NCI-H526 (cell line): ENCODE measurements around the gene KCNT2.
"Not testable (repeated sequence)": the region's sequence is repeated elsewhere in the genome, so short reads cannot be mapped to it uniquely, and the experiment has no call there.

ENCODE experiments used
- DNase-seq, 2 experiments: peaks; one replicate each; lab custom pipeline; 2025; lab: John Stamatoyannopoulos, UW

KCNT2 gene

DNA sequence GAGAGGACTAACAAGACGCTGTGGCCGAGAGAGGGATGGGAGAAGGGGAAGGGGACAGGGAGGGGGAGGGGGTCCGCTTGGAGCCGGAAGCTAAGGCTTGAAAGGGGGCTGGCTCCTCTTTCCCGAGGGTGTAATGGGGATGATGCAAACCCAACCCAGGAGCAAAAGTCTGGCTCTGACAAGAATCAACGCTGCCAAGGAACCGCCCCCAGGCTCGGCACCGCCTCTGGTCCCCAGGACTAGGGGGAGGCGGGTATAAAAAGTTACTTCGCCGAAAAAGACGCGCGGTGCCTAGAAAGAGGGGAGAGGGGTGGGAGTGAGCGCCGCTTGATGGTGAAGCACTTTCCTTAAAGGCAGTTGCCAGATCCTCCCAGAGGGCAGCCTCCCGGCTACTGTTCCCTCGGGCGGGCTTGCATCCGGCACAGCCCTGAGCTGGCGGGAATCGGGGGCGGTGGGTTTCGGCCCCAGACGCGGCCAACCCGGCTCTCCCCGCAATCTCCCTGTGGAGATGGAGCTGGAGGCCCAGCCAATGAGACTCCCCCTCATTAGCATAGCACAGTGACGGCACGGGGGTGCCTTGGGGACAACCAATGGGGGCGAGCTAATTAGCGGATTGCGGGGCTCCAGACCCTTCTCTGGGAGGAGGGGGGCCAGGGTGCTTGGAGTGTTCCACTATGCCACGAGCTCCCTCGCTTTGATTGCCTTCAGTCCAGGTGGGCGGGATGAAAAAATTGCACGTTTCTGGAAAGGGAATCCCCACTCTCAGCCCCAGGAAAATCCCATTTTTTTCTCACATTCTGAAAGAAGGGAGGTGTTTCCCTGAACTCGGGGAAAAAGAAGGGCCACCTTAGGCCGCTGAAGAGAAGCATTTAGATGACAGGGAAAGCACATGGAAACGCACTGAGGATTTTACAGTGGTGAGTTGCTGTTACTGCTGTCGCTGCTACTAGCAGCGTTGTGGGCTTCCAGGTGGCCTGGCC is at the start of gene KCNT2:
KCNT2 (minus strand) TSS at position 51 of the 980 bp plus-strand sequence. CDS start 131 bp downstream, outside the sequence.
- DNase-seq, result no peak

DNA sequence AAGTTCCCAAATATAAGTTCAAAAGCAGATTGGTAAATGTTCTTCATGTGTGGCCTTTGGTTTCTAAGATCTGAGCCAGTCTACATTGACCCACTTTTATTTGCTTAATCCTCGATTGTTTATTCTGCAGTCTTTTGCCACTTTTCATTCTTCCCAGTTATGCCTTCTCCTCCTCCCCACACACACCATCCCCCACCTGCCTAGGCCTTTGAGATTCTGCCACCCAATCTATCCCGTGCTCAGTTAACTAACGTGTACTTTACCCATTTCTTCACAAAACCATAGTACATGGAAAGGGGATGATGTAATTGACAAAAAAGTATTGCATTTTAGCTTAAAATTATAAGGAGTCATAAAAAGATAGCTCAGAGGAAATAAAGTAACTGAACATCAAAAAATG is 47.3 kb upstream of the KCNT2 start:
- no peak for DNase-seq

DNA sequence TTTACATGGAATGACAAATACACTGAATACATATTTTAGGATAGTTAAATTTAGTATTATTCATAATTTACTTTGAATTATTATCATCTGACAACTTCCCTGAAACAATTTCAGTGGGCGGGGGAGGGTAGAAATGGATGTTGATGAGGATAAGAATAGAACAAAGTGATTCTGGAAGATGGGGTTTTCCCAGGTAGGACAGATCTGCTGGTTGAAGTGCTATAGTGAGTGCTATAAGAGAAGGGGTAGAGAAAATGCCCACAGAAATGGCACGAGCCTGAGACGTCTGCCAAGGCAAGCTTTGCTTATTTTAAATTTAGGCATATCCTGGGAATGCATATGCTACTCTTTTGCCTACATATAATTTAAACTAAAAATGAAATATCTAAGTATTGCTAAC is 46.8 kb upstream of the KCNT2 start:
- DNase-seq, result no peak

DNA sequence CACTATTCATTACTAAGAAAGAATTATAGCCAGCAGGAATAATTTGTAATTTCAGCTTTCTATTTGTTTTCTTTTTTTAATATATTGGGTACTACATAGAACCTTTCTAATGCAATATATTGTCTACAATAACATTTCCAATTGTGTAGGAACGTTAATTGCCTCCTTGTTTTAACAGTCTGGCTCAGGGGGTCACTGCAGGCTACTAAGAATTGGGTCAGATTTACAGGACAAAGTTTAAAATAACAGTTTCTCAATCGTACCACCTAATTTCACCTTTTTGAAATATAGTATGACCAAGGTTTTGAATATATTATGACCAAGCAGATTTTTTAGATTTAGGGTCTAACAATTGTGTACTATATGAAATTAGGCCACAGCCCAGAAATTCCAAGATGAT is 46.0 kb upstream of the KCNT2 start:
- DNase-seq, result no peak

DNA sequence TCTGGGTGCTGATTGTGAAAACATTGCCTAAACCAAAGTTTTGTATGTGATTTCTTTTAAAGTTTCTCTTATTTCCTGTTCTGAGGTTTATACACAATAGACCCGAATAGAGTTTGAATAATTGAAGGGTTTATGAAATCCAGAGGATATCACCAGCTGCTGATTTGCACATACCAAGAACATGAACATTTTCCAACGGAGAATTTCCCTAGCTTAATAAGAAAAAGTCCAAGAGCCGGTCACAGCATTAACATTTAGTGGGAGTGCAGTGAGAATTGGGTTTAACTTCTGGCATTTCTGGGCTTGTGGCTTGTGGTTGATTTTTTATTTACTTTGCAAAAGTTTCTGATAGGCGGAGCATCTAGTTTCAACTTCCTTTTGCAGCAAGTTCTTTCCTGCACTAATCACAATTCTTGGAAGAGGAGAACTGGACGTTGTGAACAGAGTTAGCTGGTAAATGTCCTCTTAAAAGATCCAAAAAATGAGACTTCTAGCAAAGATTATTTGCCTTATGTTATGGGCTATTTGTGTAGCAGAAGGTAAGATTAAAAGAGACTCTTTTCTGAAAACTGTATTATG is 43.5 kb upstream of the KCNT2 start, which contains the start of gene CFH:
CFH (plus strand) TSS at position 407 of the 579 bp plus-strand sequence; CDS start at position 482, 75 bp downstream.
- DNase-seq, result no peak

DNA sequence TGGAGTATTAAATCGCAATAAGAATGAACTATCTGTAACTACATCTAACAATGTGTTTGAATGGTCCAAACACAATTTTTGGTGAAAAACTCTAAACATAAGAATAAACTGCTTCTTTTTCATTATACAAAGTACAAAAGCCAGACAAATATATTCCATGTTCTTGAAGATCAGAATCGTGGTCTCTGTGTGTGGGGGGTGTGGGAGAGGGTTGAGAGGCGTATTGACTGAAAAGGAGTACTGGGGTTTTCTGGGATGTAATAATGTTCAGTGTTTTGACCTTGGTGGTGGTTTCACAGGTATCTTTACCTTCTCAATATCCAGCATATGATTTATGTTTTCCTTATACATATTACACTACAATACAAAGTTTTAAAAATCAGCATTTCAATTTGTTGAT is 42.8 kb upstream of the KCNT2 start:
- no peak for DNase-seq

DNA sequence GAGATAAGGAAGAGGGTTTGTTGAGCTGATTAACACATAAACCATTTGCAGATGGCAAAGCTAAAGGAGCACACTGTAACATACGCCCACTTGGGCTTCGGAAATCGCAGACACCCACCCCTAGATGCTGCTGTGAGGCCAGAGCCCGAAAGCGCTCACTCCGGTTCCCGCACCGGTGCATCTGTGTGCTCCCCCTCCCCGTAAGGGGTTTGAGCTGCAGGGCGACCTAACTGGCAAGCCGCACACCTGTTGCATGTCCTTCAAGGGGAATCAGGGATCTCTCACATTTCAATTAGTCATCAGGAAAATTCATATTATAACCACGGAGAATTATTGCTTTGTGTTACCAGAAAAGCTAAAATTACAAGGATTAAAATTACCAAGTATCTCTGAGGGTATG is 42.2 kb upstream of the KCNT2 start:
- DNase-seq, result no peak

DNA sequence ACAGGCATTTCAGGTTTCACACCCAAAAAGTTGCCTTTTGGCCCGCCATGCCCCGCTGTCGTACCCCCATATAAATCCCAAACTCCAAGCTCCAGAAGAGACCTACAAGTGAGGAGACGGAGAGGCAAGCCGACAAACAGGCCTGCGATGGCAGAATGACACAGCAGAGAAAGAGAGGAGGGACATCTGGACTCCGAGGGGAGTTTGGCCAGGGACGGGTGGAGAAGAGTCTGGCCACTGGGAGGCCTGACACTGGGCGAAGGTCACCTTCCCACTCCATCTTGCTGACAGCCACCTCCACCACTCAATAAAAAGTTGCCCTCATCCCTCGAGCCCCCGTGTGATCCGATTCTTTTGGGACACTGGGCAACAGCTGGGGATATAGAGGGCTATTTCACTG is 41.8 kb upstream of the KCNT2 start:
- DNase-seq, result no peak

DNA sequence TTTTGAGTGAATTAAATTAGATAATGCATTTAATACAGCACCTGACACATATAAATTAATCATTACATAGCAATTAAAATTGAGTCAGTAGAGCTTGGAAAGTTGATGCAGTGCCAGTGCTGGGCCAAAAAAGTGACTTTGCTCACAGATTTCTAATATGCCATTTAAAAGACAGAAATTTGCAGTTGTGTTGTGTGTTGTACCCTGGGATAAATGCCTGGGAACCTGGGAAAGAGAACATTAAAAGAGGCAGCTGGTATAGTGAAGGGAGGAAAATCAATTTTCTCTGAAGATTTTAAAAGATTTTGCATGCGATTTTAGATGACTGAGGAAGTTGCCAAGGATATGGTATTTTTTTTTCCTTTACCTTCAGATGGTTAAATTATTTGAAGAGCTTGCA is 32.7 kb upstream of the KCNT2 start:
- DNase-seq, result no peak

DNA sequence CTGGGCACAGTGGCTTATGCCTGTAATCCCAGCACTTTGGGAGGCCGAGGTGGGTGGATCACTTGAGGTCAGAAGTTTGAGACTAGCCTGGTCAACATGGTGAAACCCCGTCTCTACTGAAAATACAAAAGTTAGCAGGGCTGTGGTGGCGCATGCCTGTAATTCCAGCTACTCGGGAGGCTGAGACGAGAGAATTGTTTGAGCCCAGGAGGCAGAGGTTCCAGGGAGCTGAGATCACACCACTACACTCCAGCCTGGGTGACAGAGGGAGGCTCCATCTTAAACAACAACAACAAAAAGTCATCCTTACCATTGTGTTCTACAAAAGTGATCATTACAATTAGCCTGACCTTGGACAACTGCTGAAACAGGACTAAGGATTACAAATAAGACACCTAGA is 31.1 kb upstream of the KCNT2 start:
- not testable (repeated sequence) for DNase-seq

DNA sequence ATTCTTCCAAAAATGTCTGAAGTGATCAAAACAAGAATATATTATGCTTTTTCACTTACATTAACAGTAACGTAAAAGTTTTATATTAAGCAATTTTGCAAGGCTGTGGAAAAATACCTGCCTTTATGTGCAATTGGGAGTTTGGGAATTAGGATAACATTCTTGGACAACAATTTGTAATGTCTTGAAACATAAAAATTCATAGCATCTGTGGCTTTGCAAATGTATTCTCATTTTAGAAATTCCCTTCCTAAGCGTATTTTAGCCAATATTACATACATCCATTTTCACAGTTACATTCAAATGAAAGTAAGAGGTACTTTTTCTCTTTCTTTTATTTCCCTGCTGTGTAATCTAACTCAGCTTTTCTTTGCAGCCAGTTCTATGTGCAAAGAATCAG is 30.2 kb upstream of the KCNT2 start:
- DNase-seq, result no peak

DNA sequence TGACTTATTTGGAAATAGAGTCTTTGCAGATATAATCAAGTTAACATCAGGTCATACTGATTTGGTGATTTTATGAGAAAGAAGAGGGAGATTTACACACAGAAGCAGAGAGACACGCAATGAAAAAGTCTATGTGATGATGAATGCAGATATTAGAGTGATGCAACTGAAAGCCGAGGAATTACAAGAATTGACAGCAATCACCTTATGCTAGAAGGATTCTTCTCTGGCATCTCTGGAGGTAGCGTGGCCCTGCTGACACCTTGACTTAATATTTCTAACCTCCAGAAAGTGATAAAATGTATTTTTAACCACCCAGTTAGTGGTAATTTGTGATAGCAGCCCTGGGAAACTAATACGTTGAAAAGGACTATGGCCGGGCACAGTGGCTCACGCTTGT is 29.4 kb upstream of the KCNT2 start:
- DNase-seq, result no peak

DNA sequence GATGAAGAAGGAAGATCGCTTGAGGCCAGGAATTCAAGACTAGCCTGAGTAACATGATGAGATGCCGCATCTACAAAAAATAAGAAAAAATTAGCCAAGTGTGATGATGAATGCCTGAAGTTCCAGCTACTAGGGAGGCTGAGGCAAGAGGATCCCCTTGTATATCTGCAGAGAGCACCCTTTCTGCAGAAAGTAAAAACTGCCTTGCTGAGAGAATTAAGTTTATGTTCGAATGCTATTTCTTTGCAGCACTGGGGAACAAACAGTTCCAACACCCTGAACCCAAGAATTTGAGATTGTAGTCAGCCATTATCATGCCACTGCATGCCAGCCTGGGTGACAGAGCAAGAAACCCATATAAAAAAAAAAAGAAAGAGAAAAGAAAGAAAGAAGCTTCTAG is 20.6 kb upstream of the KCNT2 start:
- no peak for DNase-seq

DNA sequence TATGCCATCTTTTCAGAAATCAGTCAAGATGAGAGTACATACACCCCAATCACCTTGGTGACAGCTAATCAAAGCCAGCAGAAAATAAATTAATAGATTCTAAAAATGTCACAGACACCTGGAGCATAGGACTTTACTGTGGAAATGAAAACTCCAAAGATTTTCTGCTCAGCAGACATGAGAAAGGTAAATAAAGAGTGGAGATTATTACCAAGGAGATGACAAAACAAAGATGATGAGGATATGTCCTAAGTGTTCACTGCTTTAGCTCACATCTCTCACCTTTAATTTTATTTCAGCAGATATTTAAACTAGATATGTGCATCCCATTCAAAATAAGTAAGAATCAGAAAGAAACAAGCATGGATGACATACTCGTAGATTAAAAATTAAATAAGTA is 14.8 kb upstream of the KCNT2 start:
- no peak for DNase-seq

DNA sequence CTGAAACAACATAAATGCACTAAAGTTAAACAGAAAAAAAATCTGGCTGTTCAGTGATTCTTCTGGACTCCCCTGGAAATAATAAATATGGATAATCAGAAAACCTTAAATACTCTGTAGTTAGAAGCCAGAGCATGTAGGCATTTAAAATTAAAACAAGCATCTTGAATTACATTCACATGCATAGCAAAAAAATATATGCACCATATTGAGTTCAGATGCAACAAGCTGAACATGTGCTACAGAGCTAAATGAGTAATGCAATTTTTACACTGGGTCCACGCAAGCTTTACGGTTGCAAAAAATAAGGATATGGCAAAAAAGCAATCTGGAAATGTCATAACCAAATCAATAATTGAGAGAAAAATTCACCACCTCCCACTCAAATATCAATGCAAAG is 11.5 kb upstream of the KCNT2 start:
- DNase-seq, result no peak

DNA sequence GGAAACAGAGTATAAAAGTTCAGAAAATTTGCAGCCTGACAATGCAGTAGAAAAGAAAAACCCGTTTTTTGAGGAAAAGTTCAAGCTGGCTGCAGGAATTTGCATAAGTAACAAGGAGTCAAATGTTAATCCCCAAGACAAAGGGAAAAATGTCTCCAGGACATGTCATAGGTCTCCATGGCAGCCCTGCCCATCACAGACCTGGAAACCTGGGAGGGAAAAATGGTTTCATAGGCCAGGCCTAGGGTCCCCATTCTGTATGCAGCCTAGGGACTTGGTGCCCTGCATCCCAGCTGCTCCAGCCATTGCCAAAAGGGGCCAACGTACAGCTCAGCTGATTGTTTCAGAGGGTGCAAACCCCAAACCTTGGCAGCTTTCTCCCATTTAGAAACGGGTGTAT is 3.6 kb upstream of the KCNT2 start:
- no peak for DNase-seq

DNA sequence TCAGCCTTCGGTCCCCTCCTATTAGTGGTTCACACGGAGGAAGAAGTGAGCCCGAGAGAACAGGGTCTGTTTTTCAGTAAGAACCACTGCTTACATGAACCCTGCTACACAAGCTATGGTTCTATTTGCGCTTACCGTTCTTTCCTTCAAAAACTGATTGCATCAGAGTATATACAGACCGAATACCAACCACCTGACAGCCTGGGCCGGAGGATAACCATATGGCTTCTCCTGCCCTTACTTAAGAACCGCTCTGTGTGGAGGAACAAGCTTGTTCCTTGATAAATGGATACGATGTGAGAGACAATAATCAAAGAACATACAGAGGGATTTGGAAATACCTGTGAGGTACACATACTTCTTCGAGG is 1.1 kb upstream of the KCNT2 start:
- DNase-seq, result no peak

DNA sequence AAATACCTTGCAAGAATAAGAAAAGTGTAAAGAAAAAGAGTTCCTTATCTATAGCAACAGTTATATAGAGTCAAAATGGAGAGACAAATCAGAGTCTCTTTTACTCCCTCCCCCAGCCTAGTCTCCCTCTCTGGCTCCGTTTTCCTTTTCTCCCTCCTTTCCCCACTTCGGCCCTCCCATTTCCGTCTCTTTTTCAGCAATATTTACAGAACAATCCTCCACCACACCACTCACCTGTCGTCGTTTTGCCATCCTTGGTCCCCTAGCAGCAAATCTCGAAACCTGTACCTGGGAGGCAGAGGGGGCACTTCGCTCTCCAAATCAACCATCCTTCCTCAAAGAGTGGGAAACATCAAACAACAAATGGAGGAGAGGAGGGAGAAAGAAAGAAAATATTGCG is 259 bp downstream of the KCNT2 start:
- no peak for DNase-seq

DNA sequence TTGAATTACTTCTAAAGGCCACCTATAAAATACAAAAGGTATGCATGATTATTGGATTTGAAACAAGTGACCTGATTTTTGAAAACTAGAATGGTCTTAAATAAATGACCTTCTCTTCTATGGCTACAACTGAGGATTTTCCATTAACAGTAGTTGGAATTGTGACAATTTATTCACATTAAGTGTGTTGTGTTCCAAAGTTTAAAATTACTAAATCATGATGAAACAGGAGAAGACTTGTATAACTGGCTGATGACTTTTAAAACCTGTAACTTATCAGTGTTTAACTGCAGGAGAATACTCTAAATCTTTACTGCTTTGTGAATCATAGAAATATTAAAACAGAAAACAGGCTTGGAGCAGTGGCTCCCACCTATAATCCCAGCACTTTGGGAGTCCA is 4.6 kb downstream of the KCNT2 start:
- DNase-seq, result no peak

DNA sequence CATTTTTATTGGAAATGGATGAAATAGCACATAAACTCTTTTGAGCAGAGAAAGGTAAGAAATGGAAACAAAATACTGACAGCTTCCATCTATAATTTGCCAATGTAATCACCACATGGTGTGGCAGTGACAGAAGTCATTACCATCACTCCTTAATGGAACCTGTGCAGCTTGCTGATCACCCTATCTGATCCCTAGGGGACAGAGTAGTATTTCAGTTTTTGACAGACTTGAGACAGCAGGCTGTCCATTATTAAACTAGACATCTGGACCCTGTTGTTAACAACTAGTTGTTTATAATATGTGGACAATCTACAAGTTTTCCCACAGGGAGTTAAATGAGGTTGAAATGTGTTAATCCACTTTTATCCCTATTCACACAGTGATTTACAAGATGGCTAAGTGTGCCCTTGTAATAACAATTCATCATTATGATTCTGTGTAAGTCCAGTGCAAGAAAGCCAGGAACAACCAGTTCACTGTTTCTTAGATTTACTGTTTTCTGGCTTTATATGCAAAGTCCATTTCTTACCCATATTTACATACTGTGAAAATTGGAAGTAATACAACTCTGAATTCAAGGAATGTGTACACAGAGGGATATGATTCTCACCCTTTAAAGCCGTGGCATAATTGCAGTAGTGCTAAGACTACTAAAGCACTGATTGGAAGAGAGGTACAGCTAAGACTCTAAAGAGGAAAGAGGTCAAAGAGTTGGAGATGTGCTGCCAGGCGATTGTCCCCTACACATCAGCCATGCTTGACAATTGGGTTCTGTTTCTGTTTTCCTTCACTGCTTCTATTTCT is 9.1 kb downstream of the KCNT2 start:
- no peak for DNase-seq

DNA sequence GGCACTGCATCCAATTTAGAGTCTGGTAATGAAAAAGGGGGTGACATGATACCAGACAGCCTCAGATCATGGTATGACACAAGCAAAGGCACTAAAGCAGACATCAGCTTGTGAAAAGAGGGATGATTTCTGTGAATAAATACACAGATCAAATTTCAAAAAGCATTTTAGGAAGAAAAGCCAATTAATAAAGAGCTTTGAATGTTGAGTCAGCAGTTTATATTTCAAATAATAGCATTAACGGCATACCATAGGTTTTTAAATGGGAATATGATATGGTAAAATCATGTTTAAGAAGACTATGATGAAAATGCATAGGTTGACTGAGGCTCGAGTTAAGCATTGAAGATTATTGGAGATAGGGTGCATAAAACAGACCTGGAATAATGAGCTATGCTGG is 13.5 kb downstream of the KCNT2 start:
- DNase-seq, result no peak

DNA sequence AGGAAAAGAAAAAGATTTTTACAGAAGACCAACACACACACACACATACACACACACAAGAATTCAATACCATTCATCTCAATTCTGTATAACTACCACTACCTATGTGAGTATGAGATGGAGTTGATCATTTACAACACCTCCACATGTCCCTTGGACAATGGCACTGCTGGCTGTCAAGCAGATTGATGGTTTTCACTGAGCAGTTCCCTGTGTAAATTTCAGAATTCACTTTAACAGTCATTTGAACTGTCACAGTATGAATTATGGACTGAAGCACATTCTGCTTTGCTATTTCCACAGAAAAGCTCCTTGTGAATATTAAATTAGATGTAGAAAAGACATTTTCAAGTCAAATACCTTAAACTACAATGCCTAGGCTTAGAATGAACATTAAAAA is 14.3 kb downstream of the KCNT2 start:
- DNase-seq, result no peak

DNA sequence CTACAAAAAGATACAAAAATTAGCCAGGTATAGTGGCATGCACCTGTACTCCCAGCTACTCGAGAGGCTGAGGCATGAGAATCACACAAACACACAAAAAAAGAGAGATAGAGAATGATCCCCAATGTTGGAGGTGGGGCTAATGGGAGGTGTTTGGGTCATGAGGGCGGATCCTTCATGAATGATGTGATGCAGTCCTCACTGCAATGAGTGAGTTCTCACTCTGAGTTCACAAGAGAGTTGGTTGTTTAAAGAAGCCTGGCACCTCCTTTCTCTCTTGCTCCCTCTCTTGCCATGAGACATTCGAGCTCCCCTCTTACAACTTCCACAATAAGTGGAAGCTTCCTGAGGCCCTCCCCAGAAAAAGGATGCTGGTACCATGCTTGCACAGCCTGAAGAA is 17.3 kb downstream of the KCNT2 start:
- DNase-seq, result no peak
